ENCODE data around the gene TFIP11.

Gene TFIP11

GRCh38 chr22:26503758-26504157, 8.5 kb downstream of the TFIP11 start:
- no peak for DNase-seq (ENCODE audit: low read depth)

- peak; percentile 55 for DNase-seq (ENCODE audit: low read depth)
Measured at GRCh38 chr22:26502688-26503561, 9.3 kb downstream of the TFIP11 start.

DNA sequence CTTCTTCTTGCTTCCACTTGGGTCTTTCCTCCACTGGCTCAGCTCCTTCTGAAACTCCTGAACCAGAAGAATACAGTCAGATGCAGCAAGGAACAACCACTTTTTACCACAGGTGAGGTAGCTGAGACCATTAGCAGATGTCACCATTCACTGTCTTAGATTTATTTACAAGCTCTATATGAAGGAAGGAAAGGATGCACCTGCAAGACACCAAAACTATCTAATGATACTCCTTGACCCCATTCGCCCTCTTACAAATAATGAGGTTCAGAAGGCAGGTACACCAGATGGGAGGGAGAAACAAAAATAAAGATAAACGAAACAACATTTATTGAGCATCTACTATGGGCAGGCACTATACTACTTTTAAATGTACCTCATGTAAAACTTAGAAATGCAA, 10.3 kb downstream of the TFIP11 start:
- no peak for DNase-seq (ENCODE audit: low read depth)

DNA sequence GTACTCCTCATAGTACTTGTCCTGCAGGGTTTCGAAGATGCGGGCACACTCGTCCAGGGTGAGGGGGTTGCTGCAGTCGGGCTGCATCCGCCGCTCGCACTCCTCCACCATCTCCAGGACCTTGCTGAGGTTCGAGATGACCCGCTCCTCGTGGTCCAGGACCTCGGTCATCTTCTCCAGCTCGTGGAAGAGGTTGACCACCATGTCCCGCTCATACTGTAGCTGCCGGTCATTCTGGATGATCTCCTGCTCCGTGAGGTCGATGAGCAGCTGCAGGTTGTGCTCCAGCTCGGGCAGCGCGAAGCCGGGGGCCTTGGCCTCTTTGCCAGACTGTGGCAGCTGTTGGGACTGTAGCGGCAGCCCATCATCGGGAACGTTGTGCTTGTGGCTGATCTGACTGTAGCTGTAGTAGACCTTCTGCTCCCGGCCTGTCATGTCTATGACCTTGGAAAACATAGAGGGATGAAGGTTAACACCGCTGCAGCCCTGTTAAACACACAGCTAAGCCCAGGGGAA, 13.0 kb downstream of the TFIP11 start:
- no peak for DNase-seq (ENCODE audit: low read depth)

DNA sequence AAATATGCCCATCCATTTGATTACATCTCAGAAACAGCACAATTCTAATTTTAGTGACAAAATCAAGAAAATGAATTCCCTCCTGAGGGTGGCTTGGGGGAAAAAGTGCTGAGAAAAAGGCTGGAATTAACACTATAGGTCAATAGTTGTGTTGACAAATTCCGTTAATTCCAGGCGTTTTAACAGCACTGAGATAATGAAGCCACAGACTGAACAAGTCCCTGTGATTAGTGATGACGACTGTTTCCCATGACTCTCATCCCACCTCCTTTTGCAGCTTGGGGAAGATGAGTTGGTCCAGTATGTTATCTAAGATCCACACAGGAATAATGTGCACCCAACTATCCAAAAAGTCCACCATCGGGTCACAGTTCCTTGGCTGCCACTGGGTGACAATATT, 15.8 kb downstream of the TFIP11 start:
- DNase-seq (ENCODE audit: low read depth) = no peak

DNA sequence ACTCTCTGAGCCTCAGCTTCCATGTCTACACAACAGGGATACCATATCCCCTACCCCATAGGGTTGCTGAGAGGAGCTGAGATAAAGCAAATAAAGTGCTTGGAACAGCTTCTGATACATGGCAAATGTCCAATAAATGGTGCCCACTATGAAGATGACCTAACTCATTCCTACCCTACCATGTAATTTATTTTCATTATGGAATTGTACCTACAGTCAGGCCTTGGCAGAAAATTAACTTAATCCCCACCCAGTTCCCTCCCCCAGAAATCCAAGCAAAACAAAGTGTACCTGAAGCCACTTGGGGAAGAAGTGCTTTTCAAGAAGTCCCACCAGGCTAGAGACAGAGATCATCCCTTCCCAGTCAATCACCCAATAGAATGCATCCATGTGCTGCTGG, 17.8 kb downstream of the TFIP11 start:
- no peak for DNase-seq (ENCODE audit: low read depth)

- no peak for DNase-seq (ENCODE audit: low read depth)
Measured at GRCh38 chr22:26492220-26492619, 20.1 kb downstream of the TFIP11 start.

- DNase-seq (ENCODE audit: low read depth) = no peak
Measured at GRCh38 chr22:26489447-26490036, 22.7 kb downstream of the TFIP11 start.

DNA sequence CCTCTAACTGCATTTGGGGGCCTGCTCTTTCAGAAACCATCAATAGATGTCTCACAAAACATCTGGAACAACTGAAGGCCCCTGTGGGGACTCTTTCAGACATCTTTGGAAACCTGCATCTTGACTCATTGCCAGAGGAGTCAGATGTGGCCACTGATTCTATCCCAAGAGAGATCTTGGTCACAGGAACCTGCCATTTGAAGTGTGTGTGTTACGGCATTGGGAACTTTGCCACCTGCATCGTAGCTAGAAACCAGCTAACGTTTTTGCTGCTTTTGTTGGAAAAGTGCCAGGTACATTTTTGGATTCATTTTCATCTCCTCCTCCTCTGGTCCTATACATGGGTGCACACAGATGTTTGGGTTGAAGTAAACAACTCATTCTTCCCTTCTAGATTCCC, 24.3 kb downstream of the TFIP11 start:
- DNase-seq (ENCODE audit: low read depth) = no peak

DNA sequence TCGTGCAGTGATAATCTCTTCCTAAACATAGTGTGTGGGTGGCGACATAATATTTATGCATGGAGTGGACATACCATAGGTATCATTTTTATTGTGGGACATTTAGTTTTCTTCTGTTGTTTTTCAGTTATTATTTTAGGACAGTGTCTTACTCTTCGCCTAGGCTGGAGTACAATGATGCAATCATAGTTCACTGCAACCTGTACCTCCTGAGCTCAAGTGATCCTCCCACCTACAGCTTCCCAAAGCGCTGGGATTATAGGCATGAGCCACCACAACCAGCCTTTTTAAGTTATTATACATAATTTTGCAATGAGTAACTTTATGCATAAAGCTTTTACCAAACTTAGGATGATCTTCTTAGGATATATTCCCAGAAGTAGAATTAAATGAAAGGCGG, 25.9 kb downstream of the TFIP11 start:
- DNase-seq (ENCODE audit: low read depth) = no peak

GRCh38 chr22:26485806-26486390, 26.4 kb downstream of the TFIP11 start:
- no peak for DNase-seq (ENCODE audit: low read depth)

- peak; percentile 53 for DNase-seq (ENCODE audit: low read depth)
Measured at GRCh38 chr22:26485013-26485412, 27.3 kb downstream of the TFIP11 start.

- peak; percentile 25 for DNase-seq (ENCODE audit: low read depth)
Measured at GRCh38 chr22:26484360-26484706, 27.9 kb downstream of the TFIP11 start.

GRCh38 chr22:26483439-26484359, 28.6 kb downstream of the TFIP11 start, which contains the start of the genes HPS4 and SRRD:
Gene HPS4 (minus strand): TSS chr22:26483783. CDS start chr22:26481762, 2,021 bp downstream.
Gene SRRD (plus strand): TSS chr22:26483877. CDS start chr22:26483891, 14 bp downstream.
- DNase-seq (ENCODE audit: low read depth) = peak; percentile 87

- DNase-seq (ENCODE audit: low read depth) = no peak
Measured at GRCh38 chr22:26483043-26483438, 29.2 kb downstream of the TFIP11 start.

DNA sequence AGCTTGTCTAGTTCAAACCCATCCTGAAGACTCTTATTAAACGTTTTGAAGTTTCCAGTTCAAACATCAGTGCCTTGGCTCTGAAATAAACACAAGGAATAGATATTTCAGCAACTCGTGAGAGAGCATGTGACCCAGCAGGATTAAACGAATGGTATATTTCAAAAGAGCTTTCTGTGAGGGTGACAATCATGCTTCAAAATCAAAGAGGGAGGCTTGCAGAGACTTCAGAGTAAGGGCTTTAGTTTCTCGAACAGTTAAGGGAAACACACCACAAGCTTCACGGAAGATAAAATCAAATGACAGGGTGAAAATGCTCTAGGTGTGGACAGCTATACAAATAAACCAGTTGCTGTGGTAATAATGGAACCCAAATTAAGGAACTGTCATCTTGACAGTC, 30.1 kb downstream of the TFIP11 start:
- DNase-seq (ENCODE audit: low read depth) = no peak

- no peak for DNase-seq (ENCODE audit: low read depth)
Measured at GRCh38 chr22:26481694-26482093, 30.6 kb downstream of the TFIP11 start.

DNA sequence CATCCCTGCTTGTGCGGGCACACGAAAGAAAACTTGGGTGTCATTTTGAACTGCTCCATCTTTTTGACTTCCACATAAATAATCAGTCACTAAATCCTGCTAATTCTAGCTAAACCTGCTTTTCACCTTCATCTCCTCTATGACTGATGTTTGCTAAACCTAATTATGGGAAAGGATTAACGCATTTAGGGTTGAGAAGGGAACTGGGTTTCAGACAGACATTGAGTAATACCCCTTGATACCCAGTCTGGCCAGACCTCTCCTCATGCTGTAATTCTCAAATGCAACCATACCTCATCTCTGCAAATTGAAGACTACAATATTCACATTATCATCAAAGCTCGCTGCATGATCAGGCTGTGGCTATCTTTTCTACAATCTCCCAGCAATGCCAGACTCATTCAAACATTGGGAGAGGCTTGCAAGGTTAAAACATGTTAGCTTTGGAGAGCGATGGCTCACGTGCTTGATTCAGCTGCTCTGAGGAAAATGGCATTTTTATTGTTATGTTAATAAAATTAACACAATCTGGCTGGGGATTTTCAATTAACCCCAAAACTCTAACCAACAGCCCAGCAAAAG, 31.1 kb downstream of the TFIP11 start:
- no peak for DNase-seq (ENCODE audit: low read depth)

DNA sequence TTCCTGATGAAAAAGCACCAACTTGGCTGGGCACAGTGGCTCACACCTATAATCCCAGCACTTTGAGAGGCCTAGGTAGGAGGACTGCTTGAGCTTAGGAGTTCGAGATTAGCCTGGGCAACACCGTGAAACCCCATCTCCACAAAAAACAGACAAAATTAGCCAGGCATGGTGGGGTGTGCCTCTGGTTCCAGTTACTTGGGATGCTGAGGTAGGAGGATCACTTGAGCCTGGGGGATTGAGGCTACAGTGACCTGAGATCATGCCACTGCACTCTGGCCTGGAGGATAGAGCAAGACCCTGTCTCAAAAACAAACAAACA, 31.7 kb downstream of the TFIP11 start:
- DNase-seq (ENCODE audit: low read depth) = no peak

DNA sequence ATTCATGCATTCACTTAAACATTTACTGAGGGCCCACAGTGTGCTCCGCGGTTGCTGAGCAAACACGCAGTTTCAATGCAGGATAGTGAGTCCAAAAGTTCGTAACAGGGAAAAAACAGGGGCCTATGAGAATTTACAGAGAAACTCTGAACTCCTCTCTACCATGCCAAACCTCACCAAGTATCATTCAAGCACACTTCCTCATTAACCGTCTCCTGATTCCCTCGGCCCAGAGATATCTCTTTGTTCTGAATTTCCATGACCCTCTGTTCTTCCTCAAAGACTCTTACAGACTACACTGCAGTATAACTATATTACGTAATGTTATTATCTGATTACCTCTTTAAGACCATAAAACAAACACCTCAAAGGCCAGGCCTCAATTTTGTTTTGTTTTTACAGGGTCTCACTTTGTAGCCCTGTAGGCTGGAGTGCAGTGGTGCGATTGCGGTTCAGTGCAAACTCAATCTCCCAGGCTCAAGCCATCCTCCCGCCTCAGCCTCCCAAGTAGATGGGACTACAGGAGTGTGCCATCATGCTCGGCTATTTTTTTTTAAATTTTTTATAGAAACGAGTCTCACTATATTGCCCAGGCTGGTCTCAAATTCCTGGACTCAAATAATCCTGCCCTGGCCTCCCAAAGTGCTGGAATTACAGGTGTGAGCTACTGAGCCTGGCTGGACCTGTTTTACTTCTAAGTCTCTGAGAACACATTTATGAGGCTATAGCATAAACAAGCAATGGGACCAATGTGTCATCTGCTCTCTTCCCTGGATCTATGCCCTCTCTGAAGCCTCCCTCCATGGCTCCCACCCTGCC, 32.3 kb downstream of the TFIP11 start:
- no peak for DNase-seq (ENCODE audit: low read depth)

All from EH (cell line).